GM10266 (cell line): ENCODE data around the gene ANKFN1.

Source experiments
- DNase-seq: peaks from one replicate; pipeline ENCODE4 v3.0.0; 2012; ENCODE audit errors: extremely low spot score
- TF ChIP-seq, protein P1 (sequence below): IDR thresholded peaks from 2 replicates; pipeline ENCODE4 v1.5.1; 2012; ENCODE audit warnings: mild to moderate bottlenecking, low read depth; ENCODE audit not compliant: control insufficient read depth, insufficient read depth; ENCODE audit errors: missing control alignments

The ANKFN1 gene

DNA sequence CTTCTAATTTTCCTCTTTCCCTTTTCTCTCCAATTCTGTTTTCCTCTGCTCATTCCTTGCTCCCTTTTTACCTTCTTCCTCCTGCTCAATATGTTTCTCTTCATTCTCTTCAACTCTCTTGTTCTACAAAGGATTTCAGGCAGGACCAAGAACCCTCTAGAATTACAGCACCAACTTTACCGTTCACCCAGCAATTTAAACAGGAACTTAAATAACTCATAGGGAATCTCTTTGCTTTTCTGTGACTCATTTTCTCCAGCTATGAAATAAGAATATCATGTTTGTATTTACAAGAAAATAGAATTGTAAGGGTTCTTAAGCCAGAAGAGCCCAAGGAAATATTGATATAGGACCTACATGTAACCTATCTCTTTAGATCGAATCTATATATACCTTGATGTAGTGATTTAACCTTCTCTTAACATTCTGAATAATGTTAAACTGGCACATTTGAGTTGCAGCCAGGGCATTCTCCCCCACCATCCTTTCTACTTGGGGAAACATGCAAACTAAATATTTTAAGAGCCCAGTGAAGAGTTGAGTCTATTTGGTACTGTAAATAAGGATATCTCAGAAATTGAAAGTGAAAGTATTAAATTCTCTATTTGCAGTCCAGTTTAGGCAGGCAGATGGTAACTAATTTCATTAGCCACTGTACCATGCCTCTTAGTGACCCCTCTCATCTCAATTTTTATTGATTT lies 137.0 kb downstream of the ANKFN1 start:
- TF ChIP-seq, protein P1, sequence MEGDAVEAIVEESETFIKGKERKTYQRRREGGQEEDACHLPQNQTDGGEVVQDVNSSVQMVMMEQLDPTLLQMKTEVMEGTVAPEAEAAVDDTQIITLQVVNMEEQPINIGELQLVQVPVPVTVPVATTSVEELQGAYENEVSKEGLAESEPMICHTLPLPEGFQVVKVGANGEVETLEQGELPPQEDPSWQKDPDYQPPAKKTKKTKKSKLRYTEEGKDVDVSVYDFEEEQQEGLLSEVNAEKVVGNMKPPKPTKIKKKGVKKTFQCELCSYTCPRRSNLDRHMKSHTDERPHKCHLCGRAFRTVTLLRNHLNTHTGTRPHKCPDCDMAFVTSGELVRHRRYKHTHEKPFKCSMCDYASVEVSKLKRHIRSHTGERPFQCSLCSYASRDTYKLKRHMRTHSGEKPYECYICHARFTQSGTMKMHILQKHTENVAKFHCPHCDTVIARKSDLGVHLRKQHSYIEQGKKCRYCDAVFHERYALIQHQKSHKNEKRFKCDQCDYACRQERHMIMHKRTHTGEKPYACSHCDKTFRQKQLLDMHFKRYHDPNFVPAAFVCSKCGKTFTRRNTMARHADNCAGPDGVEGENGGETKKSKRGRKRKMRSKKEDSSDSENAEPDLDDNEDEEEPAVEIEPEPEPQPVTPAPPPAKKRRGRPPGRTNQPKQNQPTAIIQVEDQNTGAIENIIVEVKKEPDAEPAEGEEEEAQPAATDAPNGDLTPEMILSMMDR: no peak
- DNase-seq: no peak

DNA sequence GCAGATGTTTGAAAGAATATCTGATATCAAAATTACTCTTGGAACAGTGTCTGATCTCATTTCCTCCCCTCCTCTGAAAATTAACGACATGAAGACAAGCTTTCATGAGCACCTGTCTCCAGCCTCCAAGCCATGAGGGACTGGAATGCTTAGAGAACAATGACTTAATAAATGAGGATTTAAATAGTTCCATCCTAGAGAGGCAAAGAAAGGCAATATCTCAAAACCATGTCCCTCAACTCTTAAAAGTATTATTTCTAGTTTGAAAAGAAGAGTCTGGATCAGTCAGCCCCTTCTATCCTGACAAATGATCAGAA lies 137.5 kb downstream of the ANKFN1 start:
- TF ChIP-seq, protein P1: no peak
- DNase-seq: no peak

DNA sequence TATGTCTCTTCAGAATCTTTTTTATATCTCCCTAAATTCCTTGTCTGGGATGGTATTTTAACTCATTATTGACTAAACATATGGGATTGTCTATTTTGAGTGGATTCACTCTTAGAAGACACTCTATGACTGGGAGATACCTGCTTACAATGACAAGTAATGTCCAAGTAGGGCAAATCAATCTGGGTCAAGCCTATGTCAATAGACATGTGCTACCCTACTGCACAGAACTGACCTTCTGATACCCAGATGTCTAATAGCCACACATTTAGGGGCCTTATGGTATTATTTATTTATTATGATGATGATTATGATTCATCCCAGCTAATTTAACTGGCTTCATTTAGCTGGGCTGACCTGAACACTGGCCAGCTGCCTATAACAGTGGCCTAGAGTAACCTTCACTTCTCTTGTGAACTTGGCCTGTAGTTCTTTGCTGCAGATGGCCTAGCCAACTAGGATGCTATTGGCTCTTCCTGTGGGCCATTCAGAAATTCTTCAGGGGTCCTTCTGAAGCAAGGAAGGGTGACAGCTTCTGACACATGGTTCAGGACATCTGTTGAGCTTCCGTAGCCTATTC lies 138.0 kb downstream of the ANKFN1 start:
- TF ChIP-seq, protein P1: no peak
- DNase-seq: no peak

GRCh38 chr17:56292010-56292409 lies 138.7 kb downstream of the ANKFN1 start:
- TF ChIP-seq, protein P1: no peak
- no peak for DNase-seq

DNA sequence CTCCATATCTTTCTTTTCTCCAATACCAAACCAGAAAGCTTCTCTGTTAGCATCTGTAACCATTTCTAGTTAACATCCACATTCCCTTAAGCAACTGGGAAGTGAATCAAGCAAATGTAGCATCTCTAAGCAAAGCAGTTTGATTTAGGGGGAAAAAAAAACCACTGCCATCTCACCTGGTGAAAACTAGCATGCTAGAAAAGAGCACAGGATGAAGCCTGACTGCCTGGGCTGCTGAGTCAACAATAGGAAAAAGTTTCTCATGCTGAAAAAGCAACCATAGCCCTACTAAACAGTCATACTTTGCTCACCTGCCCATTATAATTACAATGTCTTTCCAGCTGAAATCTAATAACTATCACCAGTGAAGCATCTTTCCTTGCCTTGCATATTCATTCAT lies 139.3 kb downstream of the ANKFN1 start:
- no peak for DNase-seq
- TF ChIP-seq, protein P1: no peak

DNA sequence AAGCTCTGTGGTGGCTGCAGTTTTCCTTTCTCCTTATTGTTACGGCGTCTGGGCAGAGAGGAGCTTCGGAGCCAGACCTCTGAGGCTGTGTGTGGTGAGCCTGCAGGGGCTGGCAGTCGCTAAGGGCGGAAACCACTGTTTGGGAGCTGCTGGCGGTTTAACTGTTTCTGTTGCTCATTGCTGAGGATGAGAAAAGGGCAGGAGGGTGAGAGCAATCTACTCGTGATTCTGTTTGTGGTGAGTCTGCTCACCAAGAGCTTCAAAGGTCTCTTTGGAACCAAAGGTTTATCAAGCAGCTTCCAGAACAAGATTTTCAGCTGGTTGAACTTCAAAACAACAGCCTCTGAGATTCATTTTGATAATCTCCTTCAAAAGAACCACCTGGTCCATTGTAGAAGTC lies 143.9 kb downstream of the ANKFN1 start:
- no peak for DNase-seq
- TF ChIP-seq, protein P1: no peak

DNA sequence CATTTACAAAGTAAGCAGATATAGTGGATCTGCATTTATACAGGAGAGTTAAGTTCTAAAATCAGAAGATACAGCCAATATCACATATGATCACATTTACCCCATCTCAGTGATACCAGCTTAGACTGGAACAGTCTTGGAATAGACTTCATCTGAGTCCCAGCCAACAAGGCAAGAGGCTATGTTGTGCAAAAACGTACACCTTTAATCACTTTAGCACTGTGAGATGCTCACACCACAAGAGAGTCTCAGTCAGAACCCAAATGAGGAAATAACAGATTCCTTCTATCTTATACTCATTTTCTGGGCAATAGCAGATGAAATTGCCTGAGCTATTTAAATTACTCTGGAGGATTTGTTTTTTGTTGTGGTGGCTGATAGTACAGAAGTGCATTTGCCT lies 145.6 kb downstream of the ANKFN1 start:
- TF ChIP-seq, protein P1: no peak

More for the DNA sequence above, 145.6 kb downstream of the ANKFN1 start:
- DNase-seq: no peak
